K562 (cell line): Measurements from ENCODE around the gene NDST3. TPM values are rescaled to one million over a fixed set of nuclear protein-coding genes. Genes with fewer than 3 reads are reported as not detected.

Experiments
- DEAF1 ChIP-seq: fragments of 450-650 bp; formaldehyde crosslinking; IDR thresholded peaks from 2 replicates; pipeline ENCODE4 v1.4.0; 2020; ENCODE audit warnings: mild to moderate bottlenecking, moderate library complexity
- FOXA3 ChIP-seq, 2 experiments: fragments of 450-650 bp in 1 of 2; sonication (generic) in 1 of 2; formaldehyde crosslinking; IDR thresholded peaks in 1 of 2; conservative IDR thresholded peaks in 1 of 2; 2 replicates each; pipeline versions ENCODE4 v1.4.0 to v1.8.0; 2020 to 2022; ENCODE audit warnings: mild to moderate bottlenecking in 2 of 2, missing genetic modification reagents in 1 of 2
- HLTF ChIP-seq: fragments of 450-650 bp; IDR thresholded peaks from 2 replicates; pipeline ENCODE4 v1.6.1; 2016
- JUNB ChIP-seq: fragments of 450-650 bp; formaldehyde crosslinking; conservative IDR thresholded peaks from 2 replicates; pipeline ENCODE4 v1.4.0; 2020; ENCODE audit warnings: mild to moderate bottlenecking
- MAFF ChIP-seq: IDR thresholded peaks from 2 replicates; pipeline ENCODE4 v1.6.1; 2012; ENCODE audit warnings: low read length, improper control_type of control experiment
- NFIC ChIP-seq: fragments of 450-650 bp; IDR thresholded peaks from 2 replicates; pipeline ENCODE4 v1.6.1; 2017; ENCODE audit warnings: mild to moderate bottlenecking, inconsistent platforms
- SLC30A9 ChIP-seq: fragments of 250-450 bp; sonication (Bioruptor Pico); IDR thresholded peaks from 2 replicates; pipeline ENCODE4 v1.8.0; 2022; ENCODE audit warnings: mild to moderate bottlenecking, moderate library complexity
- SRSF9 ChIP-seq: fragments of 200-400 bp; formaldehyde crosslinking; IDR thresholded peaks from 2 replicates; pipeline ENCODE4 v1.6.1; 2017; ENCODE audit warnings: low read depth, low read length, borderline replicate concordance
- STAT5A ChIP-seq: IDR thresholded peaks from 2 replicates; pipeline ENCODE4 v1.6.1; 2012; ENCODE audit warnings: low read length, inconsistent platforms, borderline replicate concordance
- THAP7 ChIP-seq: fragments of 250-450 bp; sonication (Bioruptor Pico); IDR thresholded peaks from 2 replicates; pipeline ENCODE4 v1.5.0; 2021
- ZNF184 ChIP-seq: sonication (generic); formaldehyde crosslinking; IDR thresholded peaks from 2 replicates; pipeline ENCODE4 v1.5.0; 2020; ENCODE audit warnings: missing genetic modification reagents
- ZNF274 ChIP-seq: IDR thresholded peaks from 2 replicates; pipeline ENCODE4 v1.6.1; 2011; ENCODE audit warnings: low read depth, mild to moderate bottlenecking, low read length, moderate library complexity, borderline replicate concordance
- ZNF778 ChIP-seq: fragments of 450-650 bp; formaldehyde crosslinking; IDR thresholded peaks from 2 replicates; pipeline ENCODE4 v1.4.0; 2020; ENCODE audit warnings: mild to moderate bottlenecking, moderate library complexity
- polyA plus RNA-seq, 8 experiments: library from polyadenylated mRNA; depleted of rRNA in 4 of 8; stranded (reverse) in 5 of 8; unstranded in 3 of 8; fragments of >200 nt; fragmentation: Nextera tagmentation in 2 of 8; fragmentation: Illumina TruSeq in 1 of 8; extraction: Ambion mirVana in 2 of 8; extraction: Trizol in 1 of 8; gene quantifications; 2 replicates each; pipeline versions ENCODE4 v1.2.1 to v1.2.3, GENCODE V29; 2011 to 2014; ENCODE audit warnings: inconsistent platforms in 1 of 8, missing spikeins in 1 of 8
- total RNA-seq, 7 experiments: library from RNA; depleted of rRNA in 6 of 7; stranded (reverse); fragments of >200 nt in 6 of 7; fragmentation: Illumina TruSeq in 2 of 7; extraction: Trizol in 2 of 7; gene quantifications; 2 replicates each; pipeline versions ENCODE4 v1.2.1 to v1.2.3, GENCODE V29; 2011 to 2021; ENCODE audit warnings: low replicate concordance in 1 of 7
- TF ChIP-seq, protein P1 (sequence below): sonication (generic); IDR thresholded peaks from 2 replicates; pipeline ENCODE4 v1.6.1; 2016
- TF ChIP-seq, protein P2 (sequence below): sonication (generic); formaldehyde crosslinking; IDR thresholded peaks from 2 replicates; pipeline ENCODE4 v1.8.0; 2023; ENCODE audit warnings: missing genetic modification reagents, mild to moderate bottlenecking, borderline replicate concordance
- TF ChIP-seq, protein P3 (sequence below), 2 experiments: fragments of 450-650 bp in 1 of 2; sonication (generic) in 1 of 2; formaldehyde crosslinking in 1 of 2; IDR thresholded peaks in 1 of 2; conservative IDR thresholded peaks in 1 of 2; 2 replicates each; pipeline versions ENCODE4 v1.6.1 to v1.8.1; 2016 to 2023; ENCODE audit warnings: mild to moderate bottlenecking in 2 of 2, moderate library complexity in 2 of 2, inconsistent platforms in 1 of 2, missing genetic modification reagents in 1 of 2

NDST3 gene
- total and polyA plus RNA-seq, 9 of the 15 experiments (the other 6 are each of a cell fraction or from before 2014, with no cell fraction given): not detected

GRCh38 chr4:118280501-118281218 lies 246.4 kb downstream of the NDST3 start (continued):
- TF ChIP-seq, protein P1, sequence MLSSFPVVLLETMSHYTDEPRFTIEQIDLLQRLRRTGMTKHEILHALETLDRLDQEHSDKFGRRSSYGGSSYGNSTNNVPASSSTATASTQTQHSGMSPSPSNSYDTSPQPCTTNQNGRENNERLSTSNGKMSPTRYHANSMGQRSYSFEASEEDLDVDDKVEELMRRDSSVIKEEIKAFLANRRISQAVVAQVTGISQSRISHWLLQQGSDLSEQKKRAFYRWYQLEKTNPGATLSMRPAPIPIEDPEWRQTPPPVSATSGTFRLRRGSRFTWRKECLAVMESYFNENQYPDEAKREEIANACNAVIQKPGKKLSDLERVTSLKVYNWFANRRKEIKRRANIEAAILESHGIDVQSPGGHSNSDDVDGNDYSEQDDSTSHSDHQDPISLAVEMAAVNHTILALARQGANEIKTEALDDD: peak; percentile 61; the same call in 1 of the 2 replicates
- TF ChIP-seq MAFF (0 out of 2 replicates have a peak, but pooled peaks have one; percentile 1), SRSF9 (no peak), JUNB (no peak), ZNF778 (CRISPR knock-in tag) (no peak), ZNF274 (no peak), FOXA3 (CRISPR knock-in tag; conservative IDR thresholded peaks at IDR 0.05 in 1 of 2, IDR thresholded peaks at IDR 0.05 in 1 of 2) (no peak), ZNF184 (no peak), STAT5A (no peak), DEAF1 (CRISPR knock-in tag) (peak; percentile 47; the same call in 1 of the 2 replicates), HLTF (no peak), THAP7 (CRISPR knock-in tag) (no peak), SLC30A9 (CRISPR knock-in tag) (no peak), NFIC (no peak)
- TF ChIP-seq, protein P2, sequence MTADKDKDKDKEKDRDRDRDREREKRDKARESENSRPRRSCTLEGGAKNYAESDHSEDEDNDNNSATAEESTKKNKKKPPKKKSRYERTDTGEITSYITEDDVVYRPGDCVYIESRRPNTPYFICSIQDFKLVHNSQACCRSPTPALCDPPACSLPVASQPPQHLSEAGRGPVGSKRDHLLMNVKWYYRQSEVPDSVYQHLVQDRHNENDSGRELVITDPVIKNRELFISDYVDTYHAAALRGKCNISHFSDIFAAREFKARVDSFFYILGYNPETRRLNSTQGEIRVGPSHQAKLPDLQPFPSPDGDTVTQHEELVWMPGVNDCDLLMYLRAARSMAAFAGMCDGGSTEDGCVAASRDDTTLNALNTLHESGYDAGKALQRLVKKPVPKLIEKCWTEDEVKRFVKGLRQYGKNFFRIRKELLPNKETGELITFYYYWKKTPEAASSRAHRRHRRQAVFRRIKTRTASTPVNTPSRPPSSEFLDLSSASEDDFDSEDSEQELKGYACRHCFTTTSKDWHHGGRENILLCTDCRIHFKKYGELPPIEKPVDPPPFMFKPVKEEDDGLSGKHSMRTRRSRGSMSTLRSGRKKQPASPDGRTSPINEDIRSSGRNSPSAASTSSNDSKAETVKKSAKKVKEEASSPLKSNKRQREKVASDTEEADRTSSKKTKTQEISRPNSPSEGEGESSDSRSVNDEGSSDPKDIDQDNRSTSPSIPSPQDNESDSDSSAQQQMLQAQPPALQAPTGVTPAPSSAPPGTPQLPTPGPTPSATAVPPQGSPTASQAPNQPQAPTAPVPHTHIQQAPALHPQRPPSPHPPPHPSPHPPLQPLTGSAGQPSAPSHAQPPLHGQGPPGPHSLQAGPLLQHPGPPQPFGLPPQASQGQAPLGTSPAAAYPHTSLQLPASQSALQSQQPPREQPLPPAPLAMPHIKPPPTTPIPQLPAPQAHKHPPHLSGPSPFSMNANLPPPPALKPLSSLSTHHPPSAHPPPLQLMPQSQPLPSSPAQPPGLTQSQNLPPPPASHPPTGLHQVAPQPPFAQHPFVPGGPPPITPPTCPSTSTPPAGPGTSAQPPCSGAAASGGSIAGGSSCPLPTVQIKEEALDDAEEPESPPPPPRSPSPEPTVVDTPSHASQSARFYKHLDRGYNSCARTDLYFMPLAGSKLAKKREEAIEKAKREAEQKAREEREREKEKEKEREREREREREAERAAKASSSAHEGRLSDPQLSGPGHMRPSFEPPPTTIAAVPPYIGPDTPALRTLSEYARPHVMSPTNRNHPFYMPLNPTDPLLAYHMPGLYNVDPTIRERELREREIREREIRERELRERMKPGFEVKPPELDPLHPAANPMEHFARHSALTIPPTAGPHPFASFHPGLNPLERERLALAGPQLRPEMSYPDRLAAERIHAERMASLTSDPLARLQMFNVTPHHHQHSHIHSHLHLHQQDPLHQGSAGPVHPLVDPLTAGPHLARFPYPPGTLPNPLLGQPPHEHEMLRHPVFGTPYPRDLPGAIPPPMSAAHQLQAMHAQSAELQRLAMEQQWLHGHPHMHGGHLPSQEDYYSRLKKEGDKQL (CRISPR knock-in tag): no peak
- TF ChIP-seq, protein P3, sequence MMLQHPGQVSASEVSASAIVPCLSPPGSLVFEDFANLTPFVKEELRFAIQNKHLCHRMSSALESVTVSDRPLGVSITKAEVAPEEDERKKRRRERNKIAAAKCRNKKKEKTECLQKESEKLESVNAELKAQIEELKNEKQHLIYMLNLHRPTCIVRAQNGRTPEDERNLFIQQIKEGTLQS (IDR thresholded peaks at IDR 0.05): peak; percentile 37
- TF ChIP-seq, protein P3 (CRISPR knock-in tag; conservative IDR thresholded peaks at IDR 0.05): no peak
